Upper lobe of left lung (tissue), 6 donors: ENCODE data around the gene TMEM222. TPM values are rescaled to one million over a fixed set of nuclear protein-coding genes. Genes with fewer than 3 reads are reported as not detected.
"Not testable (repeated sequence)": the region's sequence is repeated elsewhere in the genome, so short reads cannot be mapped to it uniquely, and the experiment has no call there.

Experiments used
- ATAC-seq, 2 donors: fragments of 200-7000 bp; cut with Tn5 transposase; one replicate each; pipeline ENCODE4 v1.9.1; 2022; ENCODE audit warnings: mild to moderate bottlenecking in 2 of 2, moderate library complexity in 2 of 2; ENCODE audit not compliant: low FRiP score in 2 of 2
- DNase-seq, 2 donors: peaks; one replicate each; pipeline ENCODE4 v3.0.0-alpha.2; 2019 to 2020
- H3K27ac ChIP-seq, 4 donors: fragments of 200-600 bp; sonication (generic); one replicate each; pipeline ENCODE4 v1.5.1; 2016 to 2019
- H3K27me3 ChIP-seq, 4 donors: fragments of 200-600 bp; sonication (generic); one replicate each; pipeline ENCODE4 v1.5.1; 2017 to 2019
- H3K36me3 ChIP-seq, 4 donors: fragments of 200-600 bp; sonication (generic); one replicate each; pipeline ENCODE4 v1.5.1; 2016 to 2019
- H3K4me1 ChIP-seq, 4 donors: fragments of 200-600 bp; sonication (generic); one replicate each; pipeline ENCODE4 v1.5.1; 2018 to 2019
- H3K4me3 ChIP-seq, 4 donors: fragments of 200-600 bp; sonication (generic); one replicate each; pipeline ENCODE4 v1.5.1; 2017 to 2019; ENCODE audit warnings: mild to moderate bottlenecking in 2 of 4, moderate library complexity in 1 of 4
- H3K9me3 ChIP-seq, 4 donors: fragments of 200-600 bp; sonication (generic); one replicate each; pipeline ENCODE4 v1.5.1; 2018 to 2019
- CTCF ChIP-seq, 6 experiments: fragments of 450-650 bp in 4 of 6; fragments of 200-600 bp in 2 of 6; sonication (generic) in 2 of 6; IDR thresholded peaks; one replicate each; pipeline ENCODE4 v1.5.1; 2016 to 2019; ENCODE audit warnings: antibody characterized with exemption in 6 of 6
- EP300 ChIP-seq, 4 donors: sonication (generic); formaldehyde crosslinking; IDR thresholded peaks; one replicate each; pipeline ENCODE4 v1.5.1; 2017; ENCODE audit warnings: antibody characterized with exemption in 4 of 4, control low read depth in 2 of 4
- POLR2A ChIP-seq, 4 donors: fragments of 450-650 bp; IDR thresholded peaks; one replicate each; pipeline ENCODE4 v1.5.1; 2016 to 2017; ENCODE audit warnings: antibody characterized with exemption in 4 of 4, mild to moderate bottlenecking in 2 of 4
- POLR2AphosphoS5 ChIP-seq, 2 donors: sonication (generic); formaldehyde crosslinking; IDR thresholded peaks; one replicate each; pipeline ENCODE4 v1.5.1; 2017; ENCODE audit warnings: antibody characterized with exemption in 2 of 2
- WGBS, 2 donors: methylation state at CpG; one replicate each; pipeline ENCODE4 v1.1.5; 2017 to 2018; 5-methylcytosine and 5-hydroxymethylcytosine counted together
- total RNA-seq, 6 donors: library from RNA; depleted of rRNA in 4 of 6; stranded (reverse); fragments of >200 nt in 4 of 6; gene quantifications; one replicate each; pipeline versions ENCODE4 v1.1.0 to v1.2.1, GENCODE V29; 2016 to 2021
- donor health status: DM: no; HTN: no; CAD: no; lungs with moderate emphysema.
- donor health status: DM: no; HTN: yes; CAD: no; lungs with severe emphysema.

The TMEM222 gene
- total RNA-seq, 6 donors from 2014 or later, result 11.5 to 43.9 (median 30.1) TPM

GRCh38 chr1:27285274-27285660 lies 36.7 kb upstream of the TMEM222 start:
- Histone ChIP-seq H3K4me3 (no peak overlapping the region), H3K27ac (no peak overlapping the region), H3K9me3 (no peaks in the 10 kb centered on the region), H3K4me1 (no peaks in the 10 kb centered on the region), H3K36me3 (peaks cover 6 to 51% (median 19%) of the 10 kb centered on the region in 4 donors), H3K27me3 (no peaks in the 10 kb centered on the region)
- no peak for DNase-seq
- WGBS, 2 donors, result 71 to 84% methylated on average over 2 of the region's 2 CpGs
- TF ChIP-seq CTCF (IDR thresholded peaks at IDR 0.05), result no peak
- TF ChIP-seq POLR2AphosphoS5 (IDR thresholded peaks at IDR 0.05), result no peak
- no peak for TF ChIP-seq EP300 (IDR thresholded peaks at IDR 0.05)
- no peak for TF ChIP-seq POLR2A (IDR thresholded peaks at IDR 0.05)
- ATAC-seq, result no peak

GRCh38 chr1:27285821-27286220 lies 36.1 kb upstream of the TMEM222 start:
- 91 to 95% methylated on average over 7 of the region's 7 CpGs for WGBS, 2 donors
- H3K4me1 ChIP-seq, H3K4me3 ChIP-seq, DNase-seq, H3K27ac ChIP-seq, ATAC-seq, H3K9me3 ChIP-seq, H3K27me3 ChIP-seq: not testable (repeated sequence)
- peaks cover 6 to 56% (median 21%) of the 10 kb centered on the region in 4 donors for H3K36me3 ChIP-seq

GRCh38 chr1:27289125-27289524 lies 32.8 kb upstream of the TMEM222 start:
- not testable (repeated sequence) for H3K9me3 ChIP-seq, DNase-seq, H3K4me1 ChIP-seq, ATAC-seq, H3K27ac ChIP-seq, H3K4me3 ChIP-seq, H3K27me3 ChIP-seq
- WGBS, 2 donors, result 96% methylated on average over 25 of the region's 29 CpGs; no CpG with 5 or more reads in 1 of the 2 donors
- H3K36me3 ChIP-seq, result peaks cover 10 to 66% (median 33%) of the 10 kb centered on the region in 4 donors

GRCh38 chr1:27290581-27290980 lies 31.4 kb upstream of the TMEM222 start:
- ATAC-seq, result no peak
- TF ChIP-seq POLR2A (IDR thresholded peaks at IDR 0.05) (no peak), EP300 (IDR thresholded peaks at IDR 0.05) (no peak), CTCF (IDR thresholded peaks at IDR 0.05) (no peak), POLR2AphosphoS5 (IDR thresholded peaks at IDR 0.05) (no peak)
- Histone ChIP-seq H3K4me1 (peaks cover 0 to 4% (median 0%) of the 10 kb centered on the region in 4 donors), H3K36me3 (peaks cover 12 to 79% (median 43%) of the 10 kb centered on the region in 4 donors), H3K27ac (no peak overlapping the region), H3K27me3 (no peaks in the 10 kb centered on the region), H3K9me3 (no peaks in the 10 kb centered on the region), H3K4me3 (no peak overlapping the region)
- WGBS, 2 donors, result 91 to 96% methylated on average over 3 of the region's 3 CpGs
- DNase-seq, result no peak

GRCh38 chr1:27292106-27292505 lies 29.9 kb upstream of the TMEM222 start:
- Histone ChIP-seq H3K4me1 (peaks cover 0 to 4% (median 2%) of the 10 kb centered on the region in 4 donors), H3K9me3 (no peaks in the 10 kb centered on the region), H3K27ac (peak overlapping the region in 1 of 4 donors; percentile 38), H3K36me3 (peaks cover 12 to 79% (median 51%) of the 10 kb centered on the region in 4 donors), H3K4me3 (no peak overlapping the region), H3K27me3 (no peaks in the 10 kb centered on the region)
- DNase-seq, result peak in 1 of 2 donors; percentile 67
- ATAC-seq, result peak in 1 of 2 donors; percentile 81
- TF ChIP-seq POLR2AphosphoS5 (IDR thresholded peaks at IDR 0.05) (no peak), CTCF (IDR thresholded peaks at IDR 0.05) (no peak), POLR2A (IDR thresholded peaks at IDR 0.05) (no peak), EP300 (IDR thresholded peaks at IDR 0.05) (no peak)
- 64 to 69% methylated on average over 5 of the region's 5 CpGs for WGBS, 2 donors

GRCh38 chr1:27293915-27294314 lies 28.0 kb upstream of the TMEM222 start:
- ATAC-seq, result no peak
- H3K36me3 ChIP-seq, result peaks cover 14 to 86% (median 58%) of the 10 kb centered on the region in 4 donors
- DNase-seq, result no peak
- H3K4me3 ChIP-seq, result no peak overlapping the region
- H3K27ac ChIP-seq, result no peak overlapping the region
- peaks cover 4 to 8% (median 5%) of the 10 kb centered on the region in 4 donors for H3K4me1 ChIP-seq
- no peaks in the 10 kb centered on the region for H3K9me3 ChIP-seq
- 90 to 98% methylated on average over 8 of the region's 8 CpGs for WGBS, 2 donors
- TF ChIP-seq CTCF (IDR thresholded peaks at IDR 0.05), result no peak
- no peak for TF ChIP-seq POLR2A (IDR thresholded peaks at IDR 0.05)
- no peak for TF ChIP-seq POLR2AphosphoS5 (IDR thresholded peaks at IDR 0.05)
- no peak for TF ChIP-seq EP300 (IDR thresholded peaks at IDR 0.05)
- no peaks in the 10 kb centered on the region for H3K27me3 ChIP-seq
